CD4-positive, alpha-beta T cell (primary cell): ENCODE data around the gene TRIM71. TPM values are rescaled to one million over a fixed set of nuclear protein-coding genes. Genes with fewer than 3 reads are reported as not detected.

ENCODE experiments used
- ATAC-seq: fragments of 200-7000 bp; cut with Tn5 transposase; one replicate; pipeline ENCODE4 v1.10.0; 2022; ENCODE audit warnings: mild to moderate bottlenecking; ENCODE audit not compliant: poor library complexity
- CTCF ChIA-PET: fragments of 350-600 bp; sonication (Branson Sonifier 250); formaldehyde crosslinking; loops from one replicate; lab custom pipeline; 2021; ENCODE audit warnings: antibody characterized with exemption, inconsistent platforms; lab: Charles Lee
- POLR2A ChIA-PET: fragments of 350-600 bp; sonication (Branson Sonifier 250); formaldehyde crosslinking; loops from one replicate; lab custom pipeline; 2021; ENCODE audit warnings: antibody characterized with exemption, inconsistent platforms; lab: Charles Lee
- DNase-seq, 14 experiments: peaks; one replicate each; pipeline ENCODE4 v3.0.0-alpha.2; 2013 to 2020; ENCODE audit warnings: mixed read lengths in 2 of 14
- H3K27ac ChIP-seq, 2 donors: one replicate each; pipeline versions ENCODE4 v1.5.1 to v1.7.0; 2013; ENCODE audit warnings: low read length in 2 of 2, low read depth in 1 of 2, mild to moderate bottlenecking in 1 of 2
- H3K27me3 ChIP-seq, 2 experiments: 1 replicate in 1 of 2; 2 replicates in 1 of 2; pipeline versions ENCODE4 v1.6.1 to v1.7.0; 2013; ENCODE audit warnings: low read length in 2 of 2, control low read depth in 1 of 2, mild to moderate bottlenecking in 1 of 2, moderate library complexity in 1 of 2; ENCODE audit not compliant: insufficient read depth in 2 of 2, control insufficient read depth in 1 of 2
- H3K36me3 ChIP-seq: one replicate; pipeline ENCODE4 v1.6.1; 2013; ENCODE audit warnings: low read length, control low read depth; ENCODE audit not compliant: insufficient read depth
- H3K4me1 ChIP-seq: one replicate; pipeline ENCODE4 v1.6.1; 2013; ENCODE audit warnings: low read length, control low read depth; ENCODE audit not compliant: insufficient read depth
- H3K4me3 ChIP-seq: one replicate; pipeline ENCODE4 v1.5.1; 2013; ENCODE audit warnings: mild to moderate bottlenecking, low read length, moderate library complexity
- H3K9me3 ChIP-seq, 2 experiments: 1 replicate in 1 of 2; 2 replicates in 1 of 2; pipeline versions ENCODE4 v1.6.1 to v1.7.0; 2013; ENCODE audit warnings: low read length in 2 of 2, mild to moderate bottlenecking in 2 of 2, control low read depth in 1 of 2, moderate library complexity in 1 of 2; ENCODE audit not compliant: control insufficient read depth in 1 of 2, insufficient read depth in 1 of 2
- H3K27ac Mint-ChIP-seq: one replicate; pipeline ENCODE4 v1.8.0; 2020; ENCODE audit warnings: mixed read lengths
- H3K27me3 Mint-ChIP-seq: one replicate; pipeline ENCODE4 v1.8.0; 2021; ENCODE audit warnings: mixed read lengths
- H3K36me3 Mint-ChIP-seq: one replicate; pipeline ENCODE4 v1.8.0; 2021; ENCODE audit warnings: low read depth, mixed read lengths
- H3K4me1 Mint-ChIP-seq: one replicate; pipeline ENCODE4 v1.8.0; 2021; ENCODE audit warnings: low read depth, mixed read lengths
- H3K4me3 Mint-ChIP-seq: one replicate; pipeline ENCODE4 v1.8.0; 2020; ENCODE audit warnings: mild to moderate bottlenecking, mixed read lengths
- H3K9me3 Mint-ChIP-seq: one replicate; pipeline ENCODE4 v1.8.0; 2020; ENCODE audit warnings: mixed read lengths
- intact Hi-C, 2 experiments: fragments of 100-400 bp; cut with DNase I in 1 of 2; cut with micrococcal nuclease in 1 of 2; formaldehyde crosslinking; loops; one replicate each; pipeline versions ENCODE4 v1.15.1 to v1.9.0; 2023 to 2025; cut with DNase I, micrococcal nuclease
- total RNA-seq, 174 experiments: library from RNA in 2 of 174; stranded (reverse) in 2 of 174; gene quantifications; one replicate each; pipeline ENCODE4 v1.2.3 and lab custom pipeline; 2021 to 2026
- TF ChIP-seq, protein P1 (sequence below): fragments of 200-600 bp; IDR thresholded peaks from one replicate; pipeline ENCODE4 v1.8.0; 2022; ENCODE audit warnings: antibody characterized with exemption, mild to moderate bottlenecking

Gene TRIM71
- total RNA-seq, 2 experiments from 2014 or later, result 0.03 TPM; not detected in 1

DNA sequence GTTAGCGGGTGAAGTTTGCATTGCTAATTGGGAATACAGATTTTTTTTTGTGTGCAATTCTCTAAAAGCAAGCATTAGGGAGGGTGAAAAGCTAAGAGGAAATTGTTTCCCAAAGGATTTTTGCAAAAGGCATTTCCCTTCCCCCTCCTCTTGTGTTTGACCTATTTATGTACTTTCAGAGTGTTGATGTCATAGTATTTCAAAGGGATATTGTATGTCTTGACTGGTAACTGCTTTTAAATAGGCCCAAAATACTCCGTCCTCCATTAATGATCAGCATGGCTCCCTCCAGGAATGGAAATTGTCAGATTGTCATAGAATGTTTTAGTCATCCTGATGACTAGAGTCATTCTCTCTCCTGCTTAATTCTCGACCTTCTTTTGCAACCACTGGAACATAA is 32.4 kb downstream of the TRIM71 start:
- no peak for ATAC-seq
- intact Hi-C loops, result no loop called here
- no peaks in the 10 kb centered on the region for H3K36me3 ChIP-seq
- H3K4me3 ChIP-seq, result no peak overlapping the region
- H3K27ac Mint-ChIP-seq, result no peak overlapping the region
- POLR2A ChIA-PET, result no interaction called here
- no peak overlapping the region for H3K4me3 Mint-ChIP-seq
- CTCF ChIA-PET, result no interaction called here
- no peaks in the 10 kb centered on the region for H3K36me3 Mint-ChIP-seq
- no peak overlapping the region for H3K27ac ChIP-seq
- no peaks in the 10 kb centered on the region for H3K4me1 ChIP-seq
- TF ChIP-seq, protein P1, sequence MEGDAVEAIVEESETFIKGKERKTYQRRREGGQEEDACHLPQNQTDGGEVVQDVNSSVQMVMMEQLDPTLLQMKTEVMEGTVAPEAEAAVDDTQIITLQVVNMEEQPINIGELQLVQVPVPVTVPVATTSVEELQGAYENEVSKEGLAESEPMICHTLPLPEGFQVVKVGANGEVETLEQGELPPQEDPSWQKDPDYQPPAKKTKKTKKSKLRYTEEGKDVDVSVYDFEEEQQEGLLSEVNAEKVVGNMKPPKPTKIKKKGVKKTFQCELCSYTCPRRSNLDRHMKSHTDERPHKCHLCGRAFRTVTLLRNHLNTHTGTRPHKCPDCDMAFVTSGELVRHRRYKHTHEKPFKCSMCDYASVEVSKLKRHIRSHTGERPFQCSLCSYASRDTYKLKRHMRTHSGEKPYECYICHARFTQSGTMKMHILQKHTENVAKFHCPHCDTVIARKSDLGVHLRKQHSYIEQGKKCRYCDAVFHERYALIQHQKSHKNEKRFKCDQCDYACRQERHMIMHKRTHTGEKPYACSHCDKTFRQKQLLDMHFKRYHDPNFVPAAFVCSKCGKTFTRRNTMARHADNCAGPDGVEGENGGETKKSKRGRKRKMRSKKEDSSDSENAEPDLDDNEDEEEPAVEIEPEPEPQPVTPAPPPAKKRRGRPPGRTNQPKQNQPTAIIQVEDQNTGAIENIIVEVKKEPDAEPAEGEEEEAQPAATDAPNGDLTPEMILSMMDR, result no peak
- DNase-seq, result no peak
- H3K9me3 Mint-ChIP-seq, result no peaks in the 10 kb centered on the region
- H3K27me3 ChIP-seq, result no peaks in the 10 kb centered on the region
- no peaks in the 10 kb centered on the region for H3K27me3 Mint-ChIP-seq
- H3K4me1 Mint-ChIP-seq, result no peaks in the 10 kb centered on the region
- no peaks in the 10 kb centered on the region for H3K9me3 ChIP-seq

DNA sequence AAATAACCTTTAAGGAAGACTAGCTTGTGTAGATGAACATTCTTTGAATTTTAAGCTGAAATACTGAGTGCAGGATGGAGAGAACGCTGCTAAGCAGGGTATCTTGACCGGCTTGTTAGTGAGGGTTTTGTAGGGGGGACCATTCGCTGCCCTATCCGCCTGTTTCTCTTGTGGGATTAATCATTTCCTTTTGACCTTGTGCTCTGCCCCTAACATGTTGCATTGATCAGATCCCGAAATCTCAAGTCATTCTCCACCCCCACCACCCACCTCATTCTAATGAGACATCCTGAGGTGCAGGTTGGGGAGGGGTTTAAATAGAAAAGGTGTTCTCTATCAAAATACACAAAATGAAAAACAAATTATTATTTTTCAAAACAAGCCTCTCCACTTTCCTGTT is 32.8 kb downstream of the TRIM71 start:
- Histone ChIP-seq H3K36me3 (no peaks in the 10 kb centered on the region), H3K27me3 (no peaks in the 10 kb centered on the region), H3K4me1 (no peaks in the 10 kb centered on the region), H3K4me3 (no peak overlapping the region), H3K9me3 (no peaks in the 10 kb centered on the region), H3K27ac (no peak overlapping the region)
- intact Hi-C loops, result no loop called here
- ChIA-PET POLR2A (interaction anchor here (0.5 kb wide), 1 partner anchor 271 kb away, joined by 3 read pairs; no protein-coding TSS in a partner anchor), CTCF (no interaction called here)
- Mint-ChIP-seq H3K4me3 (no peak overlapping the region), H3K36me3 (no peaks in the 10 kb centered on the region), H3K9me3 (no peaks in the 10 kb centered on the region), H3K27ac (no peak overlapping the region), H3K27me3 (no peaks in the 10 kb centered on the region), H3K4me1 (no peaks in the 10 kb centered on the region)
- no peak for DNase-seq
- no peak for ATAC-seq
- TF ChIP-seq, protein P1, result no peak

DNA sequence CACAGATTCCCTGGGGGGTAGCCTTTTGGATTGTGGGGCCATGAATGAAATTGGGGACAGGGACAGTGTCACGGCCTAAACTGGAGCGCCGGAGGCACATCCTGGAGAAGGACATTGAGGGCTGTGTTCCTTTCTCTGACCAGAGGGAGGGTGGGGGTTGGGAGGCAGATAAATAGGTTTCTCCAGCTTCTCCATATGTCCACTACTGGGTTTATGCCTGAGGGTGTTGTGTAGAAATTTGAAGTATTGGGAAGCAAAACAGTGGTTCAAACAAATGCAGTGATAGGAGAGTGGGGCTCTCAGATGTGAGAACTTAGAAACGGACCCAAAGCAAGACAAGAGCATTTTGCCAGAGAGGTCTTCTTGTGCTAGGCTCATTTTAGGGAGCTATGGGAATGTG is 34.3 kb downstream of the TRIM71 start:
- ChIA-PET POLR2A (no interaction called here), CTCF (no interaction called here)
- ATAC-seq (no peak), DNase-seq (no peak)
- Mint-ChIP-seq H3K36me3 (no peaks in the 10 kb centered on the region), H3K27me3 (no peaks in the 10 kb centered on the region), H3K9me3 (no peaks in the 10 kb centered on the region), H3K27ac (no peak overlapping the region), H3K4me3 (no peak overlapping the region), H3K4me1 (no peaks in the 10 kb centered on the region)
- no peak overlapping the region for H3K27ac ChIP-seq
- no peaks in the 10 kb centered on the region for H3K4me1 ChIP-seq
- intact Hi-C loops, result no loop called here
- no peak overlapping the region for H3K4me3 ChIP-seq
- H3K36me3 ChIP-seq, result no peaks in the 10 kb centered on the region
- no peaks in the 10 kb centered on the region for H3K27me3 ChIP-seq
- no peaks in the 10 kb centered on the region for H3K9me3 ChIP-seq
- TF ChIP-seq, protein P1, result no peak
